GM19397 (cell line): ENCODE data around the gene ZFP28.

Experiments used
- ATAC-seq: cut with Tn5 transposase; IDR thresholded peaks from one replicate; pipeline ENCODE4 v1.9.1; 2021; ENCODE audit warnings: mild to moderate bottlenecking, moderate library complexity; ENCODE audit not compliant: unreplicated experiment

The ZFP28 gene

GRCh38 chr19:56538761-56539263 is at the start of gene ZFP28:
Gene ZFP28 (plus strand): TSS chr19:56538948. CDS start chr19:56539019, 71 bp downstream.
- ATAC-seq = peak; percentile 56

- ATAC-seq = no peak
These were observed 47.3 kb upstream of the ZFP28 start for GRCh38 chr19:56491399-56491798.

- no peak for ATAC-seq
These were observed 34.2 kb upstream of the ZFP28 start for GRCh38 chr19:56504581-56504980.

- ATAC-seq = no peak
These were observed 31.1 kb upstream of the ZFP28 start, which contains the start of gene ZNF471 for GRCh38 chr19:56507446-56508289. Gene ZNF471 (plus strand): TSS chr19:56507855. CDS start chr19:56511572, 3,717 bp downstream.

- ATAC-seq = no peak
These were observed 30.4 kb upstream of the ZFP28 start for GRCh38 chr19:56508290-56508778.

- no peak for ATAC-seq
These were observed 13.4 kb upstream of the ZFP28 start for GRCh38 chr19:56525214-56525860.

- no peak for ATAC-seq
These were observed 1.3 kb upstream of the ZFP28 start for GRCh38 chr19:56537442-56537841.

- ATAC-seq = peak; percentile 89
These were observed 441 bp upstream of the ZFP28 start for GRCh38 chr19:56538254-56538760.

GRCh38 chr19:56543776-56544175 is 5.0 kb downstream of the ZFP28 start:
- no peak for ATAC-seq

GRCh38 chr19:56547535-56547934 is 8.8 kb downstream of the ZFP28 start:
- ATAC-seq = no peak

GRCh38 chr19:56554272-56554869 is 15.6 kb downstream of the ZFP28 start:
- no peak for ATAC-seq

- ATAC-seq = no peak
These were observed 24.0 kb downstream of the ZFP28 start for GRCh38 chr19:56562766-56563165.

GRCh38 chr19:56566904-56567273 is 28.1 kb downstream of the ZFP28 start:
- ATAC-seq = peak; percentile 35

GRCh38 chr19:56567274-56568120 is 28.7 kb downstream of the ZFP28 start, which contains the start of gene ZNF470:
Gene ZNF470 (plus strand): TSS chr19:56567468. CDS start chr19:56570312, 2,844 bp downstream.
- ATAC-seq = peak; percentile 98

GRCh38 chr19:56572589-56572988 is 33.8 kb downstream of the ZFP28 start:
- ATAC-seq = no peak

- no peak for ATAC-seq
These were observed 35.2 kb downstream of the ZFP28 start for GRCh38 chr19:56573914-56574313.

GRCh38 chr19:56577719-56578602 is 39.2 kb downstream of the ZFP28 start:
- no peak for ATAC-seq

- ATAC-seq = no peak
These were observed 55.7 kb downstream of the ZFP28 start for GRCh38 chr19:56594446-56594782.
